Muscle of arm (tissue), 12 donors: ENCODE measurements around the gene TRAK2. TPM values are rescaled to one million over a fixed set of nuclear protein-coding genes. Genes with fewer than 3 reads are reported as not detected.
A peak's percentile ranks its signal among the peaks of the same experiment; 100 is the strongest.
"Not testable (repeated sequence)": the region's sequence is repeated elsewhere in the genome, so short reads cannot be mapped to it uniquely, and the experiment has no call there.

Experiments
- DNase-seq: peaks from one replicate; pipeline ENCODE4 v3.0.0-alpha.2; 2013
- polyA plus RNA-seq, 12 donors: library from polyadenylated mRNA; unstranded; fragments of 120-200 nt; gene quantifications; one replicate each; pipeline ENCODE4 v1.2.1, GENCODE V29; 2013; ENCODE audit not compliant: insufficient read length in 12 of 12

The TRAK2 gene
- polyA plus RNA-seq, 12 donors, result 18.5 to 37.3 (median 33.1) TPM; not detected in 1

DNA sequence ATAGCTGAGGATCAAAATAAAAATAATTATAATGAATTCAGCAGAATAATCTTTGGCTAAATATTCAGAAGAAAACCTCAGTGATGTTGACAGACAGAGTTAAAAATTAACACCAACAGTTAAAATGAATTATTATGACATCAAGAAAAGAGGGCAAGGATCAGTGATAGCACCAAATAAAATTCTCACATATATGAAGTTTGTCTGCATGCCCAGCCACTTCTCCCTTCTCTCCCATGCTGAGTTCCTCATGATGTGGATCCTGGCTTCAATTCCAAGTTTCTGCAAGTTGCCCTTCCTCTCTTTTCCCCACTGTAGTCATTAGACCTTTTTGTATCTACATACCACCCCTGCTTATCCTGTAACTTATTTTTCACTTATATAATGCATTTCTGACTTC is 7.1 kb upstream of the TRAK2 start:
- DNase-seq, result no peak

DNA sequence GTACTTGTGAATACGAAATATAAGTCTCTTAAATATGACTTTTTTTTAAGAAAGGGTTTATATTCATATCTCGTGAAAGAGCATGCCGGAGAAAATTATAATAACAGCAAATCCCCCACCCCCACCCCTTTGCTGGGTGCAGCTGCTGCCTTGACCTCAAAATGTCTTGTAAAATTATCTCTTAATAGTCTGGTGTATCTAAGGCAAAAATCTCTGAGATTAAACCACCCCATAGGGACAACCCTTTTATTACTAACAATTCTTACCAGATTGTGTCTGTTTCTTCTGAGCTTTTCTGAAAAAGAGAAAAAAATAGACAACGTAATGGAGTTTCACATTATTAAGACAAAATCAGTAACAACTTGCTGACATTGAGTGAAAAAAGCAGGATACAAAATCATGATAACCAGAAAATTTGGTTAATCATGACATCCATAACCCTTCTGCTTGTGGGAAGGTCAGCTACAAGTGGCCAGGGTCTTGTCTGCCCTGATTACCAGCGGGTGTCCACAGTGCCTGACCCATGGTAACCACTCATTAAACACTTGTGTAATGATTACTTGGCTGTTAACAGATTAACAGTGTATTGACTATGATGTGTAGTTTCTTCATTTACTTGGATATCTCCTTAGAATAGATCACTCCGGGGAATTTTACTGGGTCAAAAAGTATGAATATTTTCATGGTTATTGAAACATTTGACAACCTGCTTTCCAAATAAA is 1.8 kb upstream of the TRAK2 start:
- no peak for DNase-seq

DNA sequence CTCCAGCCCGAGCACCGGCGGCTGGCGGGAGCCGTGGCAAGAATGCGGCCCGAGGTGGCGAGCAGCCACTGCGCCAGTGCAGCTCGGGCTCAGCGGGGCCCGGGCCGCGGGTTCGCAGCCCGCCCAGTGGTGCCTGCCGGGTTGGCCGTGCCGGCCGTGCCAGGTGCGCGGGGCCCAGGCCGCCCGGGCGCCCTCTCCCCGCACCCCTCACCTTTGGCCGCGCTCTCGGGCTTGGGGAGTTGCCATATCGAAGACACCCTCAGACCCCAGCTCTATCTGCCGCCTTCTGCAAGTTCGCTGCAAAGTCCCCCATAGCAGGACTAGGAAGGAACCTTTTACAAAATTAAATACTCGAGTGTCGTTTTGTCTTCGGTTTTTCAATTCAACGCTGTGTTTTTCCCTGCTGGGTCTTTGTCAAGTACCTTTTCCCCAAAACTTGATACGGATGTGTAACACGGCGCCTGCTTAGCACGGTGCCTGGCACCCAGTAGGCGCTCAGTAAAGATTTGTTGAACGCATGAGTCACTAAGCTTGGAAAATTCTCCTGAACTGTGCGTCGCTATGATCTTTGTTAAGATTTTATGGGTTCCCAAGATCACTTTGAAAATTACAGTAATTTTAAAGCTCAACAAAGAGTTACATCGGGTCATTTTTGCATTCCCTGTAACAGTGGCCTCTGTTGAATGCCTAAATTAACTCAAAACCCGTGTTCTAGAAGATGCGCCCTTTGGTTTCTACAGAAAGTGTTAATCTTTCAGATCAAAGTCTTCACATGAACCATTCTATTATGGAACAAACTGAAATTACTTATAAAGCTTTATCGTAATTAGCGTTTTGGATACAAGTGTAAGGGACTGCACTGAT is 1.0 kb upstream of the TRAK2 start:
- DNase-seq, result no peak

DNA sequence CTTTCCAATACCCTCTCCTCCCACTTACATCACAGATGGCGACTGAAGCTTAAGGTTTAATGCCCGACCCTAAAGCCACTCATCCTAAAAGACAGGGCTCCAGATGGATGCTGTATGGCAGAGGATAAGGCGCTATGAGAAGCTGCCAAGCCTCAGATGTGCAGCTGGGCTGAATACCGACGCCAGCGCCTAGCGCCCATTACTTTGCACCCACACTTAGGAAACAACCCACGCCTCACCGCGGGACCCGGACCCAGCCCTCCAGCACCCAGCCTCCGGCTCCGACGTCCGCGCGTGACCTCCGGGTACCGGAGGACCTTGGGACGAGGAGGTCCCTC is 335 bp downstream of the TRAK2 start:
- DNase-seq, result no peak

DNA sequence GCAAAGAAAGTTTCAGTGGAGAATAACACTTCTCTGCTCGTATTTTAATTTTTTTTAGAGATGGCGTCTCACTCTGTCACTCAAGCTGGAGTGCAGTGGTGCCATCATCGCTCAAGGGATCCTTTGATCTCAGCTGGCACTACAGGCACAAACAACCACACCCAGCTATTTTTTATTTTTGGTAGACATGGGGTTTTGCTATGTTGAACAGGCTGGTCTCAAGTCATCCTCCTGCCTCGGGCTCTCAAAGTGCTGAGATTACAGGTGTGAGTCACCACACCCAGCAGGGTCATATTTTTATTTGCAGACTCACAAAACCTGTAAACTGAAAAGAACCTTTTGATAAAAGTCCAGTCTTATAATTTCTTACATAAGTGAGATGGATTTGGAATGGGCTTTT is 2.6 kb downstream of the TRAK2 start:
- DNase-seq, result no peak

DNA sequence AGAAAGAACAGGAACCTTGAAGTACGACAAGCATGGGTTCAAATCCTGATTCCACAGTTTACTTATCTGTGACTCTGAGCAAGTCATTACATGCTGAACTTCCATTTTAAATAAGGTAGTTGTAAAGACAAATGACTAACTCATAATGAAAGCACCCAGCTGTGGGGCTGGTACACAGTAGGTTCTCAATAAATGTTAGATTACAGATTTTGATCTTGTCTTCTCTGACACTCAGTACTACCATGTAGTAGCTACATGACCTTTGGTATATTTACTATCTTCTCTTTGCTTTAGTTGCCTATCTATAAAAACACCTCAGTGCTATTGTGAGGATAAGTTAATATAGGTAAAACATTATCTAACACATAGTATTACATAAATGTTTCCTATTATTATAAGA is 3.2 kb downstream of the TRAK2 start:
- DNase-seq, result no peak

DNA sequence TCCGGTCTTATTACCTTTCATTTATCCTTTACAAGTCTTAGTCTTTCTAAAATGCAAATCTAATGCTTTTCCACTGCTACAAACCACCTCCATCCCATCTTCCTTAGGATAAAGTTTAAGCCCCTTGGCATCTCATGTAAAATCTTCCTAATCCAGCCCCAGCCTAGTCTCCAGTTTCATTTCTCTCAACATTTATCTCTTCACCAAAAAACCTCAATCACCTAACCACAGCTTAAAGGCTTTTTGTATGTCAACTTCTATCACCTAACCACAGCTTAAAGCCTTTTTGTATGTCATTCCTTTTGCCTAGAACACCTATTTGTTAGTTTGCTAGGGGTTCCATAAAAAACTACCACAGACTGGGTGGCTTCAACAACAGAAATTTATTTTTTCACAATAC is 4.2 kb downstream of the TRAK2 start:
- no peak for DNase-seq

DNA sequence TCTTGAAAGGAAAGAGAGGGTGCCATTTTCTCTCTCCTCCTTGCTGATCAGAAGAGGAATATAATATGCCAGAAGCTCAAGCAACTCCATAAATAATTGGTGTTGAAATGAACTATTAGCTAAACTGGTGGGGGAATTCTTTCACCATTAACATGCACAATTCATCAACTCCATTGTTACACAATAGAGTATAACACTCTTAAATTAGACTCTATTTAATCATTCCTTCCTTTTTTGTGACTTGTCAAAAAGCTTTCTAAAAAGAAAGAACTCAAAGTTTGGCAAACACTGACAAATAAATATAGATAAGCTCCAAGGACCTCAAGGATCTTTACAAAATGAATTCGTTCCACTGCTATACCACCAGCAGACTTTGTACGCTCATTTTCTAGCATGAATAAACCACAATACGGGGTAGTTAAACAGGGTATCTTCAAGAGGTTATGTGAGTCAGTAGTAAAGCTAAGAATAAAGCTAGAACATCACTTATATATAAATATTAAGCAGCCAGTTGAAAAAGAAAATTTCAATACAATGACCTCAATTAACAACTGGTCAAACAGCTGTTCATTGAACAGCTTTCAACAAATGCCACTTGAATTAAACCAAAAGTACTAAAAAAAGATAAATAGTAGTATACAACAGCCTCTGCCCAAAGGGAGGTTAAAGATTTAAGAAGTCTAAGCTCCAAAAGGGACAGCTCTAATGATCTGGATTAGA is 6.4 kb downstream of the TRAK2 start:
- DNase-seq, result no peak

DNA sequence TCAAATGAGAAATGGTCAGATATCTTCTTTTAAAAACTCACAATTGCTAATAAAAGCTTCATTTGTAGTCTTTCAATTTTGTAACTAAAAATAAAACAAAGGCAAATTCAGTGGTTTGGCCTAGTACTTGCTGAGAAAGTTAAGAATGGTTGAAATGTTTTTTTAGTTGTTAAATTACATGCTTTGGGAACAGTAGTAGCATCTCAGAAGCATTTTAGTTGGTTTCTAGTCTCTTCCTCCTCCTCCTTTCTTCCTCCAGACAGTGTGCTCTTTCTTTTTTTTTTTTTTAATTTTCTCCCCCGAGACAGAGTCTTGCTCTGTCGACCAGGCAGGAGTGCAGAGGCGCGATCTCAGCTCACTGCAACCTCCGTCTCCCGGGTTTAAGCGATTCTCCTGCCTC is 9.8 kb downstream of the TRAK2 start:
- no peak for DNase-seq

DNA sequence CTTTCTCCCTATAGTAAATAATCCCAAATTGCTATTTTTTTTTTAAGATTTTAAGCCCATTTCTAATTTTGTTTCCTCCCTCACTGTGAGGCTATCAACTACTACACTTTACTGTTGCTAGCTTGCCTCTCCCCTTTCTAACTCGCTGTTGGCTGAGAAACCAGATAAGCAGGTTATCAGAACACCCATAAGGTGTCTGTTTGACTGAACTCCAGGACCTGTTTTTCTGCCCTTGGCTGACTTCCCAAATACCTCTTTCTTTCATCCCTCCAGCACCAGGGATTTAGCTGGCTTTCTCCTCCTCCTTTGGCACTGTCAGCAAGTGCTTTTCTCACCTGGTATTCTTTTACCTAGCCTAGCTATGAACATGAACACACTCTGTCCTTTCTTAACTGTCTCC is 11.1 kb downstream of the TRAK2 start:
- DNase-seq, result no peak

DNA sequence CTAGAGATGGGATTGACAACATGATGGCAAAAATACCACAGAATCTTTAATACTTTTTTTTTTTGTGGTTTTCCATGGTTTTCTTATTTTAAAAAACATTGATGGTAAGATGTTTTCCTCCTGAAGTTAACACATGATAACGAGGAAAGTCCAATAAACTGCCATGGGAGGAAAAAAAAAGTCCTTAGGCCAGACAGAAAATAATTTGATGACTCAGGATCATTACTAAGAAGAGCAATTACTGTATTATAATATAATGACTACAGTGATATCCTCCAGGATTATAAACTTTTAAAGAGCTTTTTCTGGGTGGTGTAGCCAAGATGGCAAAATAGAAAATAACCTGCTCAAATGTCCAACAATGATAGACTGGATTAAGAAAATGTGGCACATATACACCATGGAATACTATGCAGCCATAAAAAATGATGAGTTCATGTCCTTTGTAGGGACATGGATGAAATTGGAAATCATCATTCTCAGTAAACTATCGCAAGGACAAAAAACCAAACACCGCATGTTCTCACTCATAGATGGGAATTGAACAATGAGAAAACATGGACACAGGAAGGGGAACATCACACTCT is 11.8 kb downstream of the TRAK2 start:
- not testable (repeated sequence) for DNase-seq

DNA sequence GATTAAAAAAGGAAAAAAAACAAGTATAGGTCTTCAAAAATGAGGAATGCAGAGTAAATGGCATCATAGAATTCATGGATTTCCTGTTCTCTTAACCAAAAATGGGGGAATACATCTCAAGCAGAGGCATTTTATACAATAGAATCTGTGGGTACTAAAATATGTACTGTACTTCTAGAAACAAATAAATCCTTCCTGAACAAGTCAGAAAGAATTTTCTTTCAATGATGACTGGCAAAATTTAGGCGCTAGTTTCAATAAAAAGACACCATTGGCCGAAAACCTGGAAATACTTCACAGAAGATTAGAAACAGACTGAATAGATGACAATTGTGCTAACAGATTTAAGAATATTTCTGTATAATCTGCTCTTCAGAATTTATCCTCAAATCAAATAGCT is 15.1 kb downstream of the TRAK2 start:
- no peak for DNase-seq

DNA sequence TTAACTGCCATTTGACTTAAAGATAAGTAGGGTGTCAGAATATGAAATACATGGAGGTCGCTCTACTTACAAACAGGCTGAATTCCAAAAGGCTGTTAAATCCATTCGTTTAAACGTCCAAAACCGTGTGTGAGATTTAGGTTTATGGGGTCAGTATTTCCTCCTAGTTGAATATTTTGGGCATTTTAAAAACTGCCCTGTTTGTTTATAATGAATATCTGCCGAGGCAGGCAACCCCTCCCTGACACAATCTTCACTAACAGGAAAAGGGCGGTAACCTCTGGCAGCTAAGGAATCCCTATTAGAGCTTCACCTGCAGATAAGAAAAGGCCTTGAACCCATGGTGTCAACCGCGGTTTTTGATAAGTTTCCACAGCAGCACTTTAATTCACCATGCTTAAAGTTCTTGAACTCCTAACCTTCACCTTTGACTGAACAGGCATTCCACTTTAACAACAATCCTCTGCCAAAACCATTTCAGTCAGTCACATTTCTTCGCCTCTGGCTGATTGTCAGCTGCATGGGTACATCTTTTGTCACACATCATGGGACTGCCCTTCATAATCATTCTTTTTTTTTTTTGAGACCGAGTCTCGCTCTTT is 17.8 kb downstream of the TRAK2 start:
- DNase-seq, result no peak

DNA sequence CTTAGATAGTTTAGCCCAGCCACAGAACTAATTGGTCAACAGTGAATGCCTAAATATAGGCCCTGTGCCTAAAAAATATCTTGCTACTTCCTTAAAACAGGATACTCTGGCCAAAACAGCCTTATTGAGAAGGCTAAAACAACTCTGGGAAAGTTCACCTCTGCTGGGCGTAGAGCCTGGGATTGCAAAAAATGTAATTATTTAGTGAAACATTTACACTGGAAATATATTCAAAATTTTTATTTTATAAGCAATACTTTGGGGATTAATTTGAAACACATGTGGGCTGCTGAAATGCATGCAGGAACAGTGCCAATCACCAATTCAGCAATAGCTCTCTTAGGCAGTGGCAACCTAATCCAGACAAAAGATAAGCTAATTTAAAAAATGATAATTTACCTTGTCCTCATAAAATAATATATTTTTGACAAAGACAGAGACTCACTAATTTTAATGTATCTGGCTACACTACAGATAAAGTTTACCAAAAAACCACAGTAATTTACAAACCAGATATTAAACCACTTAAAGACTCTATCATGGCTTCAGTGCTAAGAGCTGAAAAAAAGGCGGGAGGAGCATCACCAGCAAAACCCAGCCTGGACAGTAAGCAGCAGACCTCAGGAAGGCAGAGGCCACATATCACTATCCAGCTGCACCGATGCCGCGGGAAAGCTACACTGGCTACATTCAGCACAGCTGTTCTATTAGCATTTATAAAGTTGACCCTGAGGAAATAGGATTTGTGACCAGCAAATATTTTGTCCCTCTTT is 18.5 kb downstream of the TRAK2 start:
- peak; percentile 52 for DNase-seq

DNA sequence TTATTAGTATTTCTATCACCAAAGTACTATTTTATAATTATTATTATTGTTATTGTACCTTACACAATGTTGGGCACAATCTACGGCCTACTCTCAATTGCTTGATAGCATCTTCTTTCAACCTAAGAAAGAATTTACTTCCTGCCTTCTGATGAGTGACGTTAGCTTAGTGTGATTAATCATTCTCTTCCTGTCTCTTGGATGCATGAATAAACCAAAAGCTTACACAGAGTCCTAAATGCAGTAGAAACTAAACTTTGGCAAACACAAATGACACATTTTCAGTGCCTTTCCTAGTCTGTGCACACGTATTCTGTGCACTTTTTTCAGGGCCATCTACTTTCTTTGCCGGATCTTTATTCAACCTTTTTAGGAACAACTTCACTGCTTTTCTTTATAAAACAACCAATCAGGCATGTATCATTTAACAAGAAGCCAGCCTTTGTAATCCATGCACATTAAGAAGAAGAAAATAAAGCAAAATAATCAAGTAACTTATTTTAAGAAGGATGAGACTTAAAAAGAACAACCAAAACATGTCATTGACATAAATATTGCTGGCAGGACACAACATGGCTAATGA is 19.1 kb downstream of the TRAK2 start:
- DNase-seq, result peak; percentile 11

DNA sequence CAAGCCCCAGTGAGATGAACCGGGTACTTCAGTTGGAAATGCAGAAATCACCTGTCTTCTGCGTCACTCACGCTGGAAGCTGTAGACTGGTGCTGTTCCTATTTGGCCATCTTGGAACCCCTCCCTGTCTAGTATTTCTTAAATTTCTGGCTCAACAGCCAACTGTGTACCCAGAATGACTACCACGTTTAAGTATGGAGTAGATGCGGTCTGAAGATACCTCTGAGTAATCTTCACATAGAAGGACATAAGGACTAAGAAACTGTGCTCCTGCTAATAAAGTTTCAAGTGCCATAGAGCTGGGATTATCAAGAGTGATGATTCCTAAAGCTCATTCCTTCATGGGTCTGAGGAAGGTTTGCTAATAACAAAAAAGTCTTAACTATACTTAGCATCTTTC is 20.4 kb downstream of the TRAK2 start:
- no peak for DNase-seq

DNA sequence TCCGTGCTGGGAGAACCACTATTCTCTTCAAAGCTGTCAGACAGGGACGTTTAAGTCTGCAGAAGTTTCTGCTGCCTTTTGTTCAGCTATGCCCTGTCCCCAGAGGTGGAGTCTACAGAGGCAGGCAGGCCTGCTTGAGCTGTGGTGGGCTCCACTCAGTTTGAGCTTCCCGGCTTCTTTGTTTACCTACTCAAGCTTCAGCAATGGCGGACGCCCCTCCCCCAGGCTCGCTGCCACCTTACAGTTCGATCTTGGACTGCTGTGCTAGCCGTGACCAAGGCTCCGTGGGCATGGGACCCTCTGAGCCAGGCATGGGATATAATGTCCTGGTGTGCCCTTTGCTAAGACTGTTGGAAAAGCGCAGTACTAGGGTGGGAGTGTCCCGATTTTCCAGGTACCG is 20.9 kb downstream of the TRAK2 start:
- DNase-seq, result not testable (repeated sequence)

DNA sequence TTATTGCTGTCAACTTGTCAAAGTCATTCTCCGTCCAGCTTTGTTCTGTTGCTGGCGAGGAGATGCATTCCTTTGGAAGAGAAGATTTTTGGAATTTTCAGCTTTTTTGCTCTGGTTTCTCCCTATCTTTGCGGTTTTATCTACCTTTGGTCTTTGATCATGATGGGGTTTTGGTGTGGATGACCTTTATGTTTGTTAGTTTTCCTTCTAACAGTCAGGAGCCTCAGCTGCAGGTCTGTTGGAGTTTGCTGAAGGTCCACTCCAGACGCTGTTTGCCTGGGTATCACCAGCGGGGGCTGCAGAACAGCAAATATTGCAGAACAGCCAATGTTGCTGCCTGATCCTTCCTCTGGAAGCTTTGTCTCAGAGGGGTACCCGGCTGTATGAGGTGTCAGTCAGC is 21.4 kb downstream of the TRAK2 start:
- DNase-seq, result not testable (repeated sequence)

DNA sequence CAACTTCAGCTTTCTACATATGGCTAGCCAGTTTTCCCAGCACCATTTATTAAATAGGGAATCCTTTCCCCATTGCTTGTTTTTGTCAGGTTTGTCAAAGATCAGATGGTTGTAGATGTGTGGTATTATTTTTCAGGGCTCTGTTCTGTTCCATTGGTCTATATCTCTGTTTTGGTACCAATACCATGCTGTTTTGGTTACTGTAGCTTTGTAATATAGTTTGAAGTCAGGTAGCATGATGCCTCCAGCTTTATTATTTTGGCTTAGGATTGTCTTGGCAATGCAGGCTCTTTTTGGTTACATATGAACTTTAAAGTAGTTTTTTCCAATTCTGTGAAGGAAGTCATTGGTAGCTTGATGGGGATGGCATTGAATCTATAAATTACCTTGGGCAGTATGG is 22.9 kb downstream of the TRAK2 start:
- not testable (repeated sequence) for DNase-seq

DNA sequence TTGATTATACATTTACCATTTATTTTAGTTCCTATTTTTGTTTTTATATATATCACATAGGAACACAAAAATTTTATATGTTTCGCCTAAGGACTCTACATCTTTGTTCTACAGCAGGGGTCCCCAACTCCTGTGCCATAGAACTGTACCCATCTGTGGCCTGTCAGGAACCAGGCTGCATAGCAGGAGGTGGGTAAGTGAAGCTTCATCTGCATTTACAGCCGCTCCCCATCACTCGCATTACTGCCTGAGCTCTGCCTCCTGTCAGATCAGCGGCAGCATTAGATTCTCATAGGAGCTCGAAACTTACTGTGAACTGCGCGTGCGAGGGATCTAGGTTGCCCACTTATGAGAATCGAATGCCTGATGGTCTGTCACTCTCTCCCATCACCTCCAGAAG is 25.3 kb downstream of the TRAK2 start:
- DNase-seq, result no peak
